Panc1 (cell line): Measurements from ENCODE around the gene DNPH1. TPM values are rescaled to one million over a fixed set of nuclear protein-coding genes. Genes with fewer than 3 reads are reported as not detected.

Experiments
- ATAC-seq: fragments of 200-7000 bp; cut with Tn5 transposase; 2 replicates; pipeline ENCODE4 v1.9.1; 2020; ENCODE audit warnings: mild to moderate bottlenecking, moderate library complexity
- BruUV-seq: library from RNA; stranded (reverse); fragments of 400-500 nt; replicated peaks from 2 replicates; lab custom pipeline; 2021; lab: Mats Ljungman, UMichigan
- CTCF ChIA-PET: fragments of 300-600 bp; sonication (Branson Sonifier 250); formaldehyde crosslinking; loops from one replicate; lab custom pipeline; 2022; ENCODE audit warnings: antibody characterized with exemption; lab: Charles Lee
- POLR2A ChIA-PET: fragments of 300-600 bp; sonication (Branson Sonifier 250); formaldehyde crosslinking; loops from one replicate; lab custom pipeline; 2022; ENCODE audit warnings: antibody characterized with exemption; lab: Charles Lee
- DNase-seq: peaks from one replicate; pipeline ENCODE4 v3.0.0-alpha.2; 2010; ENCODE audit warnings: low read depth, low spot score
- H3K27ac ChIP-seq: 2 replicates; pipeline ENCODE4 v1.5.1; 2011; ENCODE audit warnings: mild to moderate bottlenecking, low read length, inconsistent platforms
- H3K27me3 ChIP-seq: fragments of 200-500 bp; sonication (Bioruptor generic); 2 replicates; pipeline ENCODE4 v1.6.0; 2014; ENCODE audit warnings: low read length, inconsistent platforms; ENCODE audit not compliant: control insufficient read depth, insufficient read depth
- H3K36me3 ChIP-seq: fragments of 200-500 bp; sonication (Bioruptor generic); 2 replicates; pipeline ENCODE4 v1.5.1; 2014; ENCODE audit warnings: inconsistent platforms, mild to moderate bottlenecking, low read length, moderate library complexity; ENCODE audit not compliant: control insufficient read depth, insufficient read depth
- H3K4me1 ChIP-seq: 2 replicates; pipeline ENCODE4 v1.5.1; 2011; ENCODE audit warnings: inconsistent platforms, mild to moderate bottlenecking, low read length, moderate library complexity; ENCODE audit not compliant: control insufficient read depth, insufficient read depth
- H3K4me3 ChIP-seq, 2 experiments: 2 replicates each; pipeline ENCODE4 v1.5.1; 2011 to 2012; ENCODE audit warnings: low read depth in 2 of 2, low read length in 2 of 2, mild to moderate bottlenecking in 2 of 2, inconsistent platforms in 1 of 2, moderate library complexity in 1 of 2
- H3K9me3 ChIP-seq: fragments of 200-500 bp; sonication (Bioruptor generic); 2 replicates; pipeline ENCODE4 v1.5.1; 2014; ENCODE audit warnings: low read depth, mild to moderate bottlenecking, inconsistent platforms, low read length, moderate library complexity; ENCODE audit not compliant: control insufficient read depth, insufficient read depth
- POLR2AphosphoS5 ChIP-seq: IDR thresholded peaks from 2 replicates; pipeline ENCODE4 v1.6.1; 2012; ENCODE audit warnings: mild to moderate bottlenecking, low read depth, low read length, moderate library complexity
- REST ChIP-seq, 2 experiments: IDR thresholded peaks; 2 replicates each; pipeline ENCODE4 v1.6.1; 2011 to 2012; ENCODE audit warnings: low read depth in 2 of 2, control low read depth in 1 of 2, low read length in 1 of 2, mild to moderate bottlenecking in 1 of 2, moderate library complexity in 1 of 2; ENCODE audit not compliant: insufficient read depth in 1 of 2
- SIN3A ChIP-seq: IDR thresholded peaks from 2 replicates; pipeline ENCODE4 v1.6.1; 2012; ENCODE audit warnings: low read depth, mild to moderate bottlenecking, low read length, moderate library complexity, borderline replicate concordance; ENCODE audit not compliant: insufficient read depth
- TCF7L2 ChIP-seq: IDR thresholded peaks from 2 replicates; pipeline ENCODE4 v1.6.1; 2011; ENCODE audit warnings: mild to moderate bottlenecking, low read depth, low read length, inconsistent platforms
- in situ Hi-C: cut with HindIII; loops from 2 replicates; pipeline ENCODE4 v1.10.0; 2016; ENCODE audit warnings: low sequenced_read_pairs, low pct_unique_long_range_greater_than_20kb
- intact Hi-C: fragments of 100-400 bp; cut with micrococcal nuclease; formaldehyde crosslinking; loops from one replicate; pipeline ENCODE4 v1.10.0; 2022; ENCODE audit not compliant: unreplicated experiment
- total RNA-seq: library from RNA; stranded (reverse); gene quantifications from one replicate; pipeline ENCODE4 v1.2.1, GENCODE V29; 2021; ENCODE audit not compliant: unreplicated experiment
- TF ChIP-seq, protein P1 (sequence below): fragments of 450-650 bp; IDR thresholded peaks from 2 replicates; pipeline ENCODE4 v1.5.1; 2017; ENCODE audit warnings: mild to moderate bottlenecking

The DNPH1 gene
- total RNA-seq, 1 experiment from 2014 or later, result 67.3 TPM

DNA sequence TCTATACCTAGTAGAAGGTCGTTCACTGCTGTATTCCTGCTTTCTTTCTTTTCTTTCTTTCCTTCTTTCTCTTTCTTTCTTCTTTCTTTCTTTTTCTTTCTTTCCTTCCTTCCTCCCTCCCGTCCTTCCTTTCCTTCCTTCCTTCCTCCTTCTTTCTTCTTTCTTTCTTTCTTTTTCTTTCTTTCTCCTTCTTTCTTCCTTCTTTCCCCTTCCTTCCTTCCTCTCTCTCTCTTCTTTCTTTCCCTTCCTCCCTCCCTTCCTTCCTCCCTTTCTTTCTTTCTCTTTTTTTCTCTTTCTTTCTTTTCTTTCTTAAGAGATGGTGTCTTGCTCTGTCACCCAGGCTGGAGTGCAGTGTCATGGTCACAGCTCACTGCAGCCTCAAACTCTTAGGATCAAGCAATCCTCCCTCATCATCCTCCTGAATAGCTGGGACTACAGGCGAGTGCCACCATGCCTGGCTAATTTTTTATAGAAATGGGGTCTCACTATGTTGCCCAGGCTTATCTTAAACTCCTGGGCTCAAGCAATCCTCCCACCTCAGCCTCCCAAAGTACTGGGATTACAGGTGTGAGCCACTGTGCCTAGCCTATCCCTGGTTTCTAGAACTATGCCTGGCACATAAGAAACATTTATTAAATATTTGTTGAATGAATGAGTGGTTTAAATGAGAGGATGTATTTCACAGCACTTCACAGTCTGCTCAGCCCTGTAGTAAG lies 2.6 kb upstream of the DNPH1 start:
- Histone ChIP-seq H3K36me3 (no peaks in the 10 kb centered on the region), H3K27me3 (peaks cover 5% of the 10 kb centered on the region; the same call in 1 of the 2 replicates), H3K9me3 (no peaks in the 10 kb centered on the region), H3K27ac (no peak overlapping the region), H3K4me1 (no peaks in the 10 kb centered on the region), H3K4me3 (no peak overlapping the region)
- BruUV-seq, result no TSS peak
- intact Hi-C loops (no loop called here), in situ Hi-C loops (no loop called here)
- CTCF ChIA-PET, result no interaction called here
- ATAC-seq (no peak), DNase-seq (no peak)
- POLR2A ChIA-PET, result no interaction called here
- TF ChIP-seq, protein P1, sequence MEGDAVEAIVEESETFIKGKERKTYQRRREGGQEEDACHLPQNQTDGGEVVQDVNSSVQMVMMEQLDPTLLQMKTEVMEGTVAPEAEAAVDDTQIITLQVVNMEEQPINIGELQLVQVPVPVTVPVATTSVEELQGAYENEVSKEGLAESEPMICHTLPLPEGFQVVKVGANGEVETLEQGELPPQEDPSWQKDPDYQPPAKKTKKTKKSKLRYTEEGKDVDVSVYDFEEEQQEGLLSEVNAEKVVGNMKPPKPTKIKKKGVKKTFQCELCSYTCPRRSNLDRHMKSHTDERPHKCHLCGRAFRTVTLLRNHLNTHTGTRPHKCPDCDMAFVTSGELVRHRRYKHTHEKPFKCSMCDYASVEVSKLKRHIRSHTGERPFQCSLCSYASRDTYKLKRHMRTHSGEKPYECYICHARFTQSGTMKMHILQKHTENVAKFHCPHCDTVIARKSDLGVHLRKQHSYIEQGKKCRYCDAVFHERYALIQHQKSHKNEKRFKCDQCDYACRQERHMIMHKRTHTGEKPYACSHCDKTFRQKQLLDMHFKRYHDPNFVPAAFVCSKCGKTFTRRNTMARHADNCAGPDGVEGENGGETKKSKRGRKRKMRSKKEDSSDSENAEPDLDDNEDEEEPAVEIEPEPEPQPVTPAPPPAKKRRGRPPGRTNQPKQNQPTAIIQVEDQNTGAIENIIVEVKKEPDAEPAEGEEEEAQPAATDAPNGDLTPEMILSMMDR, result no peak
- TF ChIP-seq POLR2AphosphoS5, result no peak
- no peak for TF ChIP-seq TCF7L2
- TF ChIP-seq REST (IDR thresholded peaks at IDR 0.05; ENCODE audit: insufficient read depth in 1 of 2, low read depth in 2 of 2, low read length in 1 of 2), result no peak
- TF ChIP-seq SIN3A, result no peak

DNA sequence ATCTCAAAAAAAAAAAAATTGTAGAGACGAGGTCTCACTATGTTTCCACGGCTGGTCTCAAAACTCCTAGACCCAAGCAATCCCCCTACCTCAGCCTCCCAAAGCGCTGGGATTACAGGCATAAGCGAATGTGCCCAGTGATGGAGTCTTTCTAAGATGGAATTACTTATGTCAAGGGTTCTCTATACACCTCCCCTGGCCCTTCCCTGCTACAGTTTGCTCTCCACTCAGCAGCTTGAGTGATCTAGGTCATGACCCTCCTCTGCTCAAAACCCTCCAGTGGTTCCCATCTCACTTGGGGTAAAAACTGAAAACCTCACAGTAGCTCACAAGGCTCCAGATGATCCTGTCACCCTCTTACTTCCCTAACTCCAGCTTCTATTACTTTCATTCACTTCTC lies 1.8 kb upstream of the DNPH1 start:
- ChIA-PET CTCF (no interaction called here), POLR2A (interaction anchor here (0.6 kb wide), 1 partner anchor 115 kb away, joined by 6 read pairs; no protein-coding TSS in a partner anchor)
- Histone ChIP-seq H3K36me3 (no peaks in the 10 kb centered on the region), H3K27me3 (peaks cover 3% of the 10 kb centered on the region; the same call in 1 of the 2 replicates), H3K4me1 (no peaks in the 10 kb centered on the region), H3K27ac (no peak overlapping the region), H3K9me3 (no peaks in the 10 kb centered on the region), H3K4me3 (no peak overlapping the region)
- intact Hi-C loops, result no loop called here
- TF ChIP-seq POLR2AphosphoS5 (no peak), REST (IDR thresholded peaks at IDR 0.05; ENCODE audit: insufficient read depth in 1 of 2, low read depth in 2 of 2, low read length in 1 of 2) (no peak), TCF7L2 (no peak), SIN3A (no peak)
- TF ChIP-seq, protein P1, result no peak
- no peak for DNase-seq
- no peak for ATAC-seq
- in situ Hi-C loops, result no loop called here
- BruUV-seq, result no TSS peak
